Smooth muscle cell of the brain vasculature (primary cell): ENCODE data around the gene RNASE8.
"Not testable (repeated sequence)": the region's sequence is repeated elsewhere in the genome, so short reads cannot be mapped to it uniquely, and the experiment has no call there.

Experiments used
- DNase-seq: peaks from one replicate; pipeline ENCODE4 v3.0.0-alpha.2; 2012; ENCODE audit warnings: low read depth, low spot score

RNASE8 gene

GRCh38 chr14:21029917-21030316, 27.7 kb upstream of the RNASE8 start, which contains the start of gene TPPP2:
TSS of gene TPPP2 (plus strand) at chr14:21030217. CDS start at chr14:21030582, 365 bp downstream.
- no peak for DNase-seq

GRCh38 chr14:21030531-21030930, 27.1 kb upstream of the RNASE8 start:
- no peak for DNase-seq

GRCh38 chr14:21032326-21033132, 25.1 kb upstream of the RNASE8 start:
- no peak for DNase-seq

GRCh38 chr14:21033133-21033698, 24.4 kb upstream of the RNASE8 start:
- DNase-seq, result no peak

- no peak for DNase-seq
Observed at GRCh38 chr14:21034707-21035106, 22.9 kb upstream of the RNASE8 start, which contains the start of gene RNASE13. TSS of gene RNASE13 (minus strand) at chr14:21034807. CDS start at chr14:21034288, 519 bp downstream.

- DNase-seq, result no peak
Observed at GRCh38 chr14:21036751-21037150, 20.9 kb upstream of the RNASE8 start.

- no peak for DNase-seq
Observed at GRCh38 chr14:21037156-21037555, 20.5 kb upstream of the RNASE8 start.

- no peak for DNase-seq
Observed at GRCh38 chr14:21038441-21039422, 18.9 kb upstream of the RNASE8 start.

- DNase-seq, result no peak
Observed at GRCh38 chr14:21039585-21040369, 17.8 kb upstream of the RNASE8 start.

- no peak for DNase-seq
Observed at GRCh38 chr14:21040370-21040925, 17.2 kb upstream of the RNASE8 start.

GRCh38 chr14:21040941-21041340, 16.7 kb upstream of the RNASE8 start:
- not testable (repeated sequence) for DNase-seq

GRCh38 chr14:21041676-21042433, 15.8 kb upstream of the RNASE8 start, which contains the start of gene RNASE7:
TSS of gene RNASE7 (plus strand) at chr14:21042362. CDS start at chr14:21042993, 631 bp downstream.
- DNase-seq, result no peak

- no peak for DNase-seq
Observed at GRCh38 chr14:21042918-21043317, 14.7 kb upstream of the RNASE8 start.

GRCh38 chr14:21043387-21043973, 14.1 kb upstream of the RNASE8 start:
- DNase-seq, result no peak

- DNase-seq, result no peak
Observed at GRCh38 chr14:21043974-21044618, 13.5 kb upstream of the RNASE8 start.

GRCh38 chr14:21047378-21047781, 10.2 kb upstream of the RNASE8 start:
- no peak for DNase-seq

GRCh38 chr14:21048638-21049037, 9.0 kb upstream of the RNASE8 start:
- DNase-seq, result no peak

GRCh38 chr14:21049271-21049673, 8.3 kb upstream of the RNASE8 start:
- no peak for DNase-seq

- DNase-seq, result no peak
Observed at GRCh38 chr14:21050597-21050996, 7.0 kb upstream of the RNASE8 start.
